GF-D8 (cell line): ENCODE data around the gene RER1.

Experiments used
- DNase-seq: peaks from one replicate; lab custom pipeline; 2025; lab: John Stamatoyannopoulos, UW

The RER1 gene

DNA sequence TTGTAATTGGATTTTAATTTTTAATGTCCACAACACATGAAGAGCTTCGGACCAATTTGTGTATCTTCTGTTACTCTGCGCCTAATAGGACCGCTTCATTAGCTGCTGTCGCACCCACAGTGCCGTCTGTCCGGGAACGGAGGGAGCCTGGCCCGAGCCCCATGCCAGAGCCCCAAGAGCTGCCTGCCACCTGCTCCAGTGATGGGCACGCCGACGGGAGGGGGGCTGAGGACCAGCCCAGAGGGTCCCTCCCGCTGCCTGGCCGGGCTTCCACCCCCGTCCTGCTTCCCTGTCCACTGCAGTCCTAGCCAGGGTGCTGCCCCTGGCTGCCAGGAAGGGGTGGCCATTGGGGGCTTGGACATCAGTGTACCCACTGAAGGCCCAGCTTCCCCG is 54.2 kb downstream of the RER1 start:
- no peak for DNase-seq

DNA sequence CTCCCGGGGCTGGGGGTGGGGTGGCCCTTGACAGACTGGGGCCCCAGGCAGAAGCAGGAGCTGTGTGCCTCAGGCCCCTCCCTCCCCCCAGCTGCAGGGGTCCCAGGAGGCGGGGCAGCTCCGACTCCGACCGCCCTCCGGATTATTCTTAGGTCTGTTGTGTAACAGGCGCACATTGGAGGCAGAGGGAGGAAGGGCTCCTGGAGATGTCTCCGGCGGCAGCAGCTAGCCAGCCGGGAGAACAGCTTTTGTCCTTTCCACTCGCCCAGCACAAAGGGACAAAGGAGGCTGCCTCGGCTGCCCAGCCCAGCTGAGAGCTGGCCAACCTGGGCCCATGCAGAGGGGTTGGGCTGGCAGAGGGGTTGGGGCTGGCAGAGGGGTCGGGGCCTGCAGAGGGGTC is 54.8 kb downstream of the RER1 start:
- no peak for DNase-seq

DNA sequence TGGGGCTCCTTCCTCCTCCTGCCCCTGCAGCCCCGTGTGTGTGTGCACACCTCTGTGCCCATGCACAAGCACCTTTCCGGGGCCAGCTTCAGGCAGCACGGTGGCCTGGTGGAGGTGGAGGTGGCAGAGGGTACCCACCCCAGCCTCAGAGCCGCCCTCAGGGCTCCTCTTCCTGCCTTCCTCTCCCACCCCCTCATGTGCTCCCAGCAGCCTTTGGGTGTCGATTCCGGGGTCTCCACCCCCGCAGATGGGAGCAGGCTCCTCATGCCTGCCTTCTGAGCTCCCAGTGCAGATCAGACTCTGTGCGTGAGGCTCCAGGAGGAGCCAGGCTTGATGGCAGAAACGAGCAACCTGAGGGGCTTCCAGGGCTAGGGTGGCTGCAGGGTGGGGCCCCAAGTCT is 55.2 kb downstream of the RER1 start:
- no peak for DNase-seq

DNA sequence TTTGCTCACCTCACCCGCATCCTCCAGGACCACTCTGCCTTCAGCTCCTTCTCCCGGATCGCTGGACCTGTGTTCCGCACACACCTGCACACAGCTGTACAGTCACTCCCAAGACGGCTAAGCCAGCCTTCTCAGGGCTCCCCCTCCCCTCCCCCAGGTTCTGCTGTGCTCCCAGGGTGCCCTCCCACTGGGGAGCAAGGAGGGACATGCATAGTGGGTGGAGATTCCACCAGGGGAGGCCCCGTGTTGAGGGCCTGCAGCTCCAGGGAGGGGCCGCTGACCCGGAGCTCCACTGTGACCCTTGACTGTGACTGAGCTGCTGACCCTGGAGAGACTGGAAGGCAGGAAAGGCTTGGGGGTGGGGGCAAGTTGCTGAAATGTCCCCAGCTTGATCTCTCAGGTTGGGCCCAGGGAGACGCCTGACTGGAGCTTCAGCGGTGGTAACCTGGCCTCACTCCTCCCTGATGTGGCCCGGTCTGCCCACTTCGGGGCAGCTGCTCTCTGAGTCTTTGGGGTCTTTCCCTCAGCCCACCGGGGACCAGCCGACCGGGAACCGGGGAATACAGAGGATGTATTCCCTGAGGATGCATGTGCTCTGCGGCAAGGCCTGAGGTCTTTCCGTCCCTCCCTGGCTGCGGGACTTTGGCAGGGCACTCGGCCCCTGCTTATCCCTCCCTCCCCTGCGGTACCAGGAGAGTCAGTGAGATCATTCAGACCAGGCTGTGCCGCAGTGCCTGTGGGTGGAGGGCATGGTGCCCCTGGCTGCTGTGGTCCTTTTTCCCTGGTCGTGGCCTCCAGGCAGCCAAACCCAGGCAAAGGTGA is 55.8 kb downstream of the RER1 start:
- DNase-seq = no peak

DNA sequence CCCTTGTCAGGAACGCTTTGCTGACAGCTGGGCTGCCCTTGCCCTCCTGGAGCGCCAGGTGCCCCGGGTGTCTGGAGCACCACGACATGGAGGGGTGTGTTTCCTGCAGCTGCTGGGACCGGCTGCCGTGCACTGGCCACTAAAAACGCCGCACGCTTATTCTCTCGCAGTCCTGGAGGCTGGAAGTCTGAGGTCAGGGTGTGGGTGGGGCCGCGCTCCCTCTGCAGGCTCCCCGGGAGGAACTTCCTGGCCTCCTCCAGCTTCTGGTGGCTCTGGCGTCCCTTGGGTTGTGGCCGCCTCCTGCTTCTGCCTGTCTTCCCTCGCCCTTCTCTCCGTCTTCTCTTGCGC is 56.4 kb downstream of the RER1 start:
- DNase-seq = no peak

DNA sequence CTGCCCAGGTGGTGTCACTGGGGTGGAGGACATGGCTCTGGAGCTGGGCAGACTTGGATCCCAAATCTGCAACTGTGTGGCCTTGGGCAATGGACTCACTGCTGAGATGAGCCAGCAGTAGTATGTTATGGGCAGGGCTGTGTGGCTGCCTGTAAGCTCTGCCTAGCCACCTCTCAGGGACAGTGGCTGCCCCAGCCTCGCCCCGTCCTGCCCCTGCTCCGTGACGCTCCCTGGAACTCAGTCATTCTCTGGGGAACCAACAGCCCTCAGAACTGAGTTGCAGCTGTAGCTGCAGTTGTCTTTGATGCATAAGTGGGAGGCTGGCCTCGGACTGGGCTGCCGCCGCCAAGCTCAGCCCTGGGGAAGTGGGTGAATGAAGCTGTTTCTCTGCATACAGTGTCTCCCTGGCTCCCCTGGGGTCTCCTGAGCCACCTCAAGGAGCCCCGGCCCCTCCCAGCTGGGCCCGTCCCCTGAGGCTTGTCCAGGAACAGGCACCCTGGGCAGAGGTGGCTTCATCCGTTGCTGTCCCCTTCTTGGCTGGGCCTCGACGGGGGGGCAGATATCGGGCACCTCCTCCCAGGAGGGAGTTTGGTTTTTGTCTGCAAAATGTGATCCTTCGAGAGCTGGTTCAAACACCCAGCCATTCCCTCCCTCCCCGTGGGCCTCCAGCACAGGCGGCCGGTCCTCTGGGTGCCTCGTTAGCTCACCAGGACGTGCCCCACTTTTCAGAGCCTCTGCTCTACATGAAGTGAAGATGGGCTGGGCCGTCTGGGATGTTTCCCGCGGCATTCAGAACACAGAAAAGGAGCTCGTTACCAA is 58.2 kb downstream of the RER1 start:
- no peak for DNase-seq

DNA sequence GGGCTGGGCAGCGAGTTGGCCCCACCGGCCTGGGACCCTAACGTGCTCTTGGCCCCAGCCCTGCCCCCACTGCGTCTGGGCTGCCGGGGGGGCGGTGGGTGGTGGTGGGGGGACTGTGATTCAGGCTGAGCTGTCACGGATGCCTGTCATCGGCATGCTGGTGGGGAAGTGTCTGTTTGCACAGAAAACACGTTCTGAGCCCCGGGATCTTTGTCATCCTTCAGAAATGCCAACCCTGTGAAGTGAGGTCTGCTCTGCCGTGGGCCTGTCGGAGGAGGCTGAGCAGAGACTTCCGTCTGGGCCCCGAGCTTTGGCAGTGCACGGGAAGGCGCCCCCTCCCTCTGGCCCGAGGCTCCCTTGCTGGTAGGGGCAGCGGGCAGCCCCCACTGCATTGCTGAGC is 60.1 kb downstream of the RER1 start:
- DNase-seq = no peak

DNA sequence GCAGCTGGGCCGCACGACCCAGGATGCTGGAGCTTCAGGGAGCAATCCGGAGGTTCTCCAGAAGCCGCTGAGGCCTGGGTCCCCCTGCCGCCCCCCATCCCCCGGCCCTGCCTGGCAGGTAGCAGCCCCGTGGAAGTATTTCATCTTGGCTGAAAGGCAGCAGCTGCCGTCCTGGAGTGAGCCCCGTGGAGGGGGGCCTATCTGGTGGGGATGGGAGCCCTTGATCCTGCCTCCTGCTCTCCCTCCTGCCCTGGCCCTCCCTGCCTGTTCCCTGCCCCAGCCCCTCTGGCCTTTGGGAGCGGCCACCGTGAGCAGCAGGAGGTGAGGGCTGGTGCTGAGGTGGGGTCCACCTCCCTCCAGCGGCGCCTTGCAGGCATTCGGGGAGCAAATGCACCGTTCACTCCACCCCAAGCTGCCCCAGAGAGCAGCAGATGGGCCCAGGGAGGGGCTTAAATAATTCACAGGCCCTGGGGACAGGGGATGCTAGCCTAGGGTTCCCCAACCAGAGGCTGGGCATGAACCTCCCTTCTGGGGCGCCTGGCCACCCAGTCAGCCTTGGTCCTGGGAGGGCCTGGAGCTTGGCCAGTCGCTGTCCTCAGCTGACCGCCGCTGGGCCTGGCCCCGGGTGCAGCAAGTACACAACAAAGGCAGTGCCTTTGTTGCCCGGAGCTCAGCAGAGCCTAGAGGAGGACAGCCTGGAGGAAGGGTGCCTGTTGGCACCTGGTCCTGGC is 60.7 kb downstream of the RER1 start:
- no peak for DNase-seq

DNA sequence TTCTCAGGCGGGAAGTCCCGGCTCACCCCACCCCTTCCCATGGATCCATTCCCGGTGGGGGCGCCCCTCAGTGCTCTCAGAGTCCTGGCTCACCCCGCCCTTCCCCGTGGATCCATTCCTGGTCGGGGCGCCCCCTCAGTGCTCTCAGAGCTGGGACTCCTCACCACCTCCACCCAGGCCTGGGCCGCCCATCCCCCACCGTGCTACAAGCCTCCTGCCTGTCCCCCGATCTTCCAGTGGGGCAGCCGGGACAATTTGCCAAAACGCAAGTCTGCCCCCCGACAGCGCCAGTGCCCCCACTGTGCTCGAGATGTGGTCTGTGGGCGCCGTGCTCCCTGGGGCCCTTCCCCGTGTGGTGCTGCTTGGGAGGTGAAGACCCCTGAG is 61.3 kb downstream of the RER1 start:
- DNase-seq = no peak

DNA sequence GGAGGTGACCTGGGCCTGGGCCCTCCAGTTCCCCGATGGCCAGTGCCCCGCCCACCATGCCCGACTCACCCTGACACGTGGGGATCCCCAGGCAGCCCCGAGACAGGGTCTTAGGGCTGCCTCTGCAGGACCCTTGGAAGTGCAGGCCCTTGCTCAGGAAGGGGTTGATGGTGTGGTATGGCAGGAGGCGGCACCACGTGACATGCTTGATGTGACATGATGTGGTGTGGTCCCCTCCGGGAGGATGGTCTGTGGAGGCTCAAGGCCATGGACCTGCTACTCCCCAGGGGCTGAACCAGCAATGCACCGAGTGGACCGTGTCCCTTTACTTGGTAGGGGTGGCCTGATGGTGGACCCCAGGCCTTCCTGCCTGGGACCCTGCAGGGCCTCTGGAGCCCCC is 62.6 kb downstream of the RER1 start:
- no peak for DNase-seq
